ENCODE data around the gene C10orf120.

The C10orf120 gene

DNA sequence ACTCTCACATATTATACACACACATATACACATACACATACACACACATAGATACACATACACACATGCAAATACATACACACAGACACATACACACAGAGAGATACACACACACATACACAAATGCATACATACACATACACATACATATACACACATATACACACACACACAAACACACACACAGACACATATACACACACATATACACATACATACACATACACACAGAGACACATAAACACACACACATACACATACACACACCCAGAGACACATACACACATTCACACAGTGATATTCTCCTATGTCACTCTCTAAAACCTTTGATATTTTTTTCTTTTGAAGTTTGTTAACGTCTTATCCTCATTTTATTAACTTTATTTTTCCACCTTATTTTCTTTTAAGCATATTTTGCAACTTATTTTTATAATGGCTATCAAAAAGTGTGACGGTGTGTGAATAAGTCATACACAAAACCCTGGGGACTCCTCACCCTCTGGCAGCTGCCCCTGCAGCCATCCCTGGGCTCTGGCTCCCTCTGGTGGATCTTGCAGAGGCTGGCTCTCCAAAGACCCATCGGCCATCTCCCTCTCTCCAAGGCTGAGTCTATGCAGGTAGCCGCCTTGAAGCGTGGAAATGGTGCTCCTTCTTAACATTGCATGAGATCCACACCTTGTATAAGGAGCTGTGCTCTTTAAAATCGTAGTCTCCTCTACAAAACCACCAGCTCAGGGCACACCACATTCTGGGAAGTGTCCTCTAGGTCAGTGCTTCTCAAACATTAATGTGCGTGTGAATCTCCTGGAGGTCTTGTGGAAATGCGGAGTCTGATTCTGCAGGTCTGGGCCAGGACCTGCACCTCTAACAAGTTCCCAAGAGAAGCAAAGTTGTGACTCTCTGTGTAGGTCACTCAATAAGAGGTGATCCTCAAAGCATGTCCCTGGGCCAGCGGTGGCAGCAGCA, 4.1 kb upstream of the C10orf120 start:
- DNase-seq (ENCODE audit: low read depth in 2 of 3, low spot score in 1 of 3), result peak; percentile 20 to 41 (median 32)

DNA sequence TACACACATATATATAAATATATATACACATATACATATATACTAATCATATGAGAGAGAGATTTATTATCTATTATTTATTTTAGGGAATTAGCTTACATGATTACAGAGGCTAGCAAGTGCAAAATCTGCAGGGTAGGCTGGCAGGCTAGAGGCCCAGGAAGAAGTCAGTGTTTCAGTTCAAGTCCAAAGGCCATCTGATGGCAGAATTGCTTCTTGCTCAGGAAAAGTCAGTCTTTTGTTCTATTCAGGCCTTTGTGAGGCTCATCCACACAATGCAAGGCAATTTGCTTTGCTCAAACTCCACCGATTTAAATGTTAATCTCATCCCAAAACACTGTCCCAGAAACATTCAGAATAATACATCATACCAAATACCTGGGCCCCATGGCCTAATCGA, 2.6 kb upstream of the C10orf120 start:
- no peak for DNase-seq (ENCODE audit: low read depth in 2 of 3, low spot score in 1 of 3)

DNA sequence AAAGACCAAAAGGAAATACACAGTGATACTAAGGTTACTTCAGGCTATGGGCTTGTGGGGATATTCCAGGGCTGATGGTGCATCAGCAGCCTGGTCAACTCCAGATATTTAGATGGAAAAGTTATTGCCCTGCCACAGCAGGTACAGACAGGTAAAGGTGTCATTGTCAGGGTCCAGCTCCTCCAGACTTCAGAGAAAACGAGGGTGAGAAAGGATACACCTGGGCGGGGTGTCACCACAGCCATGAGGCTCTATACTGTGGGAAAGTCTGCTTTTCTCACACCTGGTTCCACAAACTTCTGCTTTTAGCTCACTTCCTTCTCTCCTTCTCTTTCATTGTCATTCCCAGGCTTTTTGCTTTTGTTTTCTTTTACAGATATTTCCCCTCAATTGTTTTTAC, 2.0 kb upstream of the C10orf120 start:
- no peak for DNase-seq (ENCODE audit: low read depth in 2 of 3, low spot score in 1 of 3)

DNA sequence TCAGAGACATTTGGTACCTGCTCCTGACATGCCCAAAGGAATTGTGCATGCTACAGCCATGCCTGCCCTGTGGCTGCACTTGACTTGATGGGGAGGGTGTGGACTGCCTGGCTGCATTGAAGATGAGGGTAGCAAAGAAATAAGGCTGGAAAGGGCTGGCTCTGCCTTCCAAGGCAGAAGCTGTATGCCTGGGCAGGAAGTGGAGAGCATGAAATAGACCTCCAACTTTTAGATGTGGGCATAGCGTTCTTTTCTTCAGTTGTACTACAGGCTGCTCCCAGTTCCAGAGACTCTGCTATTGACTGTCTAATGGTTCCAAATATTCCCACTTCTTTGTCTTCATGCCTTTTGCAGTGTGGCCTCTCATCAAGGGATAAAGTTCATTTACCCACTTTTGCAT, 3.0 kb downstream of the C10orf120 start:
- no peak for DNase-seq (ENCODE audit: low read depth in 2 of 3, low spot score in 1 of 3)

DNA sequence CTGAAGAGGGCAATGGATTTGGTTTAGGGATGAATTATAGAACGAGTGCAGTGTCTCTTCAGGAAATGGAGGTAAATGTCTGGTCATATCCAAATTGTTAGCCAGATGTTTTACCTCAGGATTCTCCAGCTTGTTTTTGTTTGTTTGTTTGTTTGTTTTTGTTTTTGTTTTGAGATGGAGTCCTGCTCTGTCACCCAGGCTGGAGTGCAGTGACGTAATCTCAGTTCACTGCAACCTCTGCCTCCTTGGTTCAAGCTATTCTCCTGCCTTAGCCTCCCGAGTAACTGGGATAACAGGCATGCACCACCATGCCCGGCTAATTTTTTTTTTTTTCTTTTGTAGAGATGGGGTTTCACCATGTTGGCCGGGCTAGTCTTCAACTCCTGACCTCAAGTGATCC, 6.9 kb downstream of the C10orf120 start:
- DNase-seq (ENCODE audit: low read depth in 2 of 3, low spot score in 1 of 3), result no peak

DNA sequence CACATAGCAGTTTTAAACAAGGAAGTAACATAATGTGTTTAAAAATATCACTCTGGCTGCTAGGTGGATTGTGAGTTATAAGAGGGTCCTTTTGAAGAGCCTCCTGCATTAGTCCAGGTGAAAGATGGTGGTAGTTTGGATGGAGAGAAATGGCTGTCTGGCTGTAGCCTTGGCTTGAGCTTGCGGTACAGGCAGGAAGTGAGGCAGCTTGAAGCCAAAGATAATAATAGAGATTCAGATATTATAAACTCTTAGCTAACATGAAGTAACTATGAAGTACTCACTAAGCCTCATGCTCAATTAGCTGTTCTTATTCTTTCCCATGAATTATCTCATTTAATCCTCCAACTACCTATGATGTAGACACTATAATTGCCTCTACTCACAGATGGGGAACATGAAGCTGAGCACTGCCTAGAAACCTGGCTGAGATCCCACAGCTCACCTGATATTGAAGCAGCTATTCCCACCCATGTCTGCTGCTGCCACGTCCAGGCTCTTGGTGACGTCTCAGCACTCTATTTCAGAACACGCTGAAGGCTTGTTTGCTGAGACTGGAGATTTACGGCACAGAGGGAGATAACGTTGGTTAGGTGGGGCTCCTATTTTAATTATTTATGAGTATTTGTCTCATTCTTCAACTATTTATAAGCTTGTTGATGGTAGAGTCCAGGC, 10.4 kb downstream of the C10orf120 start:
- no peak for DNase-seq (ENCODE audit: low read depth in 2 of 3, low spot score in 1 of 3)

DNA sequence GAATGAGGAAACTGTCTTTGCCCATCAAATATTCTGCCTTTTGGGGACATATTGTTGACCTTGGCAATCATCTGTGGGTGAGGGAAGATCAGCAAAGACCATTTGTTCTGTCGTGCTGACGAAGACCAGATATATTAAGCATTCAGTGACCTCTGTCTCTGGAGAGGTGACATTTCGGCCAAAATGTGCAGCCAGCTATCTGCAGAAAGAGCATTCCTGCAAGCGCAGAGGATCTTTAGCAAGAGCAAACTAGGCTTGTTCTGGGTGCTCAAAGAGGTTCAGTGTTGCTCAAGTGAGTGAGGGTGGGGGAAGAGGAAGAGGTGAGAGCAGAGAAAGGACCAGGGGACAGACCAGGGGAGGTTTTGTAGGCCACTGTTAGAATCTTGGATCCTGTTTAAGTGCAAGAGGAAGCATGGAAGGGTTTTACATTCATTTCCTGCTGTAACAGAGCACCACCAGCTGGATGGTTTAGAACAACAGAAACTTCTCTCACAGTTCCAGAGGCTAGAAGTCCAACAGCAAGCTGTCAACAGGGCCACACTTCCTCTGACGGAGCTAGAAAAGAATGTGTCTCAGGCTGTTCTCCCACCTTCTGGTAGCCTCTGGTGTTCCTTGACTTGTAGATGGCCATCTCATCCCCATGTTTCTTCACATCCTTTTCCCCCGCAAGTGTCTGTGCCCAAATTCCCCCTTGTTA, 11.2 kb downstream of the C10orf120 start:
- no peak for DNase-seq (ENCODE audit: low read depth in 2 of 3, low spot score in 1 of 3)

DNA sequence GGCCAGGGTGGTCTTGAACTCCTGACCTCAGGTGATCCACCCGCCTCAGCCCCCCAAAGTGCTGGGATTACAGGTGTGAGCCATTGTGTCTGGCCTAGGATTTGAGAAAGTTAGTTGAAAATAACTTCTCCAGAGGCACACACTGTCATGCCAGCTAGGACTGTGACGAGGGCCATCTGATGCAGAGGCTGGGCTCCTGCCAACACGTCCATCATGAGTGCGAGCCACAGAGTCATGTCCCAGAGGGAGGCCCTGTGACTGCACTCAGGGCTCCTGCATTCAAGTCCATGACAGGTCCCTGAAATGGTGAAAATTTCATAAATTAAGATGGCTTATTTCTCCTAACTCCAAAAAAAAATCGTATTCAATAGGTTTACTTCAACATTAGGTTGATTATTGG, 17.1 kb downstream of the C10orf120 start:
- DNase-seq (ENCODE audit: low read depth in 2 of 3, low spot score in 1 of 3), result no peak

DNA sequence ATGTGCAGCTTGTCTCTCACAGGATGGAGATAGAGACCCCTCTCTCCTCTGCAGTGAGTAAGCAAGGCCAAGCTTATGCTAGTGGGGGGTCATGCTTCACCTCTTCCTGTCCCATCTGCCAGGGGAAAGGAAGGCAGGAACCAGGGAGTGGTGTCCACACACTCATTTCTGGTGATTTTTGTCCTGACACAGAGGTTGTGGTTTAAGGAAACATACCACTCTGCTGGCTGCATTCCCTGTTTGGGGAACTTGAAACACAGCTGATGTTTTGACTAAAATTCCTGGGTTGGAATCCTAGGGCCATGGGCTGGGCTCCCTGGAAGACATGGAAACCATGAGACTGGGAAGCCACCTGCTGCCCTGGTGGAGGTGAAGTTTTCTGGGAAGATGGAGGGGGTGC, 21.4 kb downstream of the C10orf120 start:
- DNase-seq (ENCODE audit: low read depth in 2 of 3, low spot score in 1 of 3), result no peak

DNA sequence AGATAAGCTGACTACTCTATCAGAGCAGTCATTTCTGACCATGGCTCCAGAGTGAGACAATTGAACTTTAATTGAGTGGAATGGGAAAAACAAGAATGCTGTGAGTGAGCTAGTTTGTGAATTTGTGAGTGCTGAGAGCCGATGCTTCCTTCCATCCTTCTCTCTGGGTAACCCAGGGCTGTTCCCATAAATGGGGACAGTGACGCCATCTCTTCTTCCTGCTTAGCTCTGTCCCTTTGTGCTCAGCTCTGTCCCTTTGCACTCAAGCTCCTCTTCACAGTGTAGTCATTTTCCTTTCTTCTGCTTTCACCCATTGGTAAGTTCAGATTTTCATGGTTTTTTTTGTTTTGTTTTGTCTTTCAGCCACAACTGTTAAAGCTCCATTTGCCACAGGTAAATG, 24.4 kb downstream of the C10orf120 start:
- no peak for DNase-seq (ENCODE audit: low read depth in 2 of 3, low spot score in 1 of 3)

DNA sequence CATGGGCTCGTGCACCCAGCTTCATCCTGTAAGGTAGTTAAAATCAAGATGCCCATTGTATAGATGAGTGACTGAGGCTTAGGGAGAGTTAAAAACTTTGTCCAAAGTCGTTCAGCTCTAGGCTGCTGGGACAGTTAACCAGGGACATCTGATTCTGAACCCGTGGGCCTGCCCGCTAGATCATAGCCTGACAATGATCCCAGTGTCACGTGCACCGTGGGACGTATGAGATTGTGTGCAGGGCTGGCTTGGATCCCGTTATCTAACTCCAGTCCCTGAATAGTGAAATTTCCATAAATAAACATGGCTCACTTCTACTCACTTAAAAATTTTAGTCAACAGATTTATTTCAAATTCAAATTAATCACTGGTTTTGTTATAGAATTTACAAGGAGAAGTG, 24.9 kb downstream of the C10orf120 start:
- DNase-seq (ENCODE audit: low read depth in 2 of 3, low spot score in 1 of 3), result no peak

DNA sequence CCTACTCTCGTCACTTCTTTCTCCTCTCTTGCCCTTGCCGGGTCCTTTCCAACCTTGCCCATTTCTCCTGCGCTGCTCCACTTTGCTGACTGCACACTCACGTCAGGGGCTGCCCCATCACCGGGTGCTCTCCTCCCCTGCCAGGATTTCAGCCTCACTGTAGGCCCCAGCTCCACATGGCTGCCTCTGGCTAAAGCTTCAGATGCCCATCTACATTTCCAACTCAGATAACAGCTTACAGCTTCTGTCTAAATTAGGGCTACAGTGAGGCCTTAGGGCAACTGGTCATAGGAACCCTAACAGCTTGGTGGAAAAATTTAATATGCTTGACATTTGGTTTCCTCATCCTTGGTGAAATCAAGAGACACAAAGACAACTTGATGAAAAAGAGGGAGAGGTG, 25.9 kb downstream of the C10orf120 start:
- no peak for DNase-seq (ENCODE audit: low read depth in 2 of 3, low spot score in 1 of 3)

DNA sequence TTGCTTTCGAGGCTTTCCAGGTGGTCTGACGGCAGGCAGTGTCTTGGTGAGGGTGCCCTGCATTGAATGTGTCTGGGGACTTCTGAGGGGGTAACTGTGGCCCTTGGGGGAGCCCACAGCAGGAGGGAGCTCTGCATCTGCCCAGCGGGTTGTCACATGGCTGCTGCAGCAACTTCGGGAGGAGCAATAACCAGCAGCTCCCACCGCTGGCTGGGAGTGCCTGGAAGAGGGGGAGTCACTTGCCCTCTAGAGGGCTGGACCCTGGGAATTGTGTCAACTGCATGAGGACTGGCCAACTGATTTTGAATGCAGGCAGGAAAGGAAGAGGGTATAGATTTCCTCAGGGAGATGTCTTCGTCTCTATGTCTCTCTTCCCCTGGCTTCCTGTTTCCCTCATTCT, 26.4 kb downstream of the C10orf120 start:
- DNase-seq (ENCODE audit: low read depth in 2 of 3, low spot score in 1 of 3), result no peak

DNA sequence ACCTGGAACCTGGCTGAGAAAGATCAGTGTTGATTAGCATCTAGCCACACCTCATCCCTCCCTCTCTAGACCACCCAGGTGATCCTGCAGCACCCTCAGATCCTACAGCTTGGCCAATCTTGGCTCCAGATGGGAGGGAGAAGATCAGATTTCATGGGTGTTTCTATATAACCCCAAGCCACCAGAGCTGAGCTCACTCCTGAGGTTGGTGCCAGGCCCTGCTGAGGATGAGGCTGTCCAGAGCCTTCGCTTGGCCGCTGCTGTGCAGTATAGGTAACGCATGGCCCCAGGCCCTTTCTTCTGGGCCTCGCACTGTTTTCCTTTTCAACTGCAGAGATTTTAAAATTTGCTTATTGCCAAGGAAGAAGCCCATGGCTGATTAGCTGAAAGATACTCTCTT, 27.0 kb downstream of the C10orf120 start:
- DNase-seq (ENCODE audit: low read depth in 2 of 3, low spot score in 1 of 3), result no peak

DNA sequence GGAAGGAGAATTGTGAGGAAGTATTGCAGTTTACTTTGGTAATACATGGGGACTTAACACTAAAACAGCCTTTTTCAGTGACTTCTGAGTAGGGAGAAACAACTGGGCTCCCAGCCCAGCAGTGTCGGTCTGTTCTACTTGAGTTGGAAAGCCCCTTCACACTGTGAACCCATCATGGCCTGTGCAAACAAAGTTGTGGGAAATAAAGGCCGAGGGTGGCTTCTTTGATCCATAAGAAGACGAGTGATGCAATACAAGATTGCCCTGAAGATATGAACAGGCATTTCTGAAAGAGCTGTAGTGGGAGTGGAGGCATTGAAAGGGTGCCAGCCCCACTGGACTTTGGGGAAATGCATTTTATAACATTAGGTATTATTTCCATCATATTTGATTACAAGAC, 28.3 kb downstream of the C10orf120 start:
- DNase-seq (ENCODE audit: low read depth in 2 of 3, low spot score in 1 of 3), result no peak

DNA sequence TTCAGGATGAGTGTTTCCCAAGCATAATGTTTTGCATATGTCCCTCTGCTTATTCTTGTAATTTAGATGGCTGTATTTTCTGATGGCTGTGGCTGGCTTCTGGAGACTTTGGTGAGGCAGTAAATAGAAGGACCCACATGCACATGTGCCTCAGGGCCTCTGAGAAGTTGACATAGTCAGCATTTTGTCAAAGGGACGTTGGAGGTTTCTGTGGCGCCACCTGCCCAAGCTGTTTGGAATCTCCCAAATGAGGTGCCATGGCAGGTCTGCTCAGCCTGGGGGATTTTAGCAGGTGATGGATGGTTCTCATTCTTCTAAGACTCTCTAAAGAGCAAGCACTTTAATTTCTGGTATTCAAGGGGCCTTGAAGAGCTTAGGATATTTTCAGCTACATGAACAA, 29.8 kb downstream of the C10orf120 start:
- DNase-seq (ENCODE audit: low read depth in 2 of 3, low spot score in 1 of 3), result no peak

DNA sequence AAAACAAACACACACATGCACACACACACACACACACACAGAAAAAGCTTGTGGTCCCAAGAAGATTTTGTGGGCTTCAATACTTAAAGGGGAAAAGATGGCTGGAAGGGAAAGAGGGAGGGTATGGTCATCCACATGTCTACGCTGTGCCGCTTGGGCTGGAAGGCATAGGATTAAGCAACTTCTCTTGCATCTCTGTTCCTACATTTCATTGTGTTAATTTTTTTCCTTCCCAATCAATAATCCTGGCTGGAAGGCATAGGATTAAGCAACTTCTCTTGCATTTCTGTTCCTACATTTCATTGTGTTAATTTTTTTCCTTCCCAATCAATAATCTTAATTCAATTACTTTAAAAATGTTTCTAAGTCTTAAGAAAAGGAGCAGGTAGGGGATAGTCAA, 30.6 kb downstream of the C10orf120 start:
- no peak for DNase-seq (ENCODE audit: low read depth in 2 of 3, low spot score in 1 of 3)

DNA sequence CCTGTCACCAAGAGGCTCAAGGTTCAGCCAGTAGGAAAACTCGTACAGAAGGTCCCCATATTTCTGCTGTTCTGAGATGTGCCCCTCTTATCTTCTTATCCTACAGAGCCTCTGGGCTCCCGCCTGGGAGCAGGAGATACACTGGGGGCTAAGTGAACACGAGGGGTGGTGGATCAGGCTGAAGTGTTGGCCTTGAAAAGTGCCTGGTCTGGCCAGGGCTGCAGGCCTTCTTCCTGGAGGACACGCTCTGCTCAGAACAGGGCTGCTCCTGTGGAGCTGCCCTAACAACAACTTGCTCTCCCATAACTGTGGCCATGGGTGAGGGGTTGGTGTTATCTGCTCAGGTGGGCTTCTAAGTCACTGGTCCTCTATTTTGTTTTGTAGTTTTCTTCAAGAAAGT, 33.7 kb downstream of the C10orf120 start:
- DNase-seq (ENCODE audit: low read depth in 2 of 3, low spot score in 1 of 3), result no peak

DNA sequence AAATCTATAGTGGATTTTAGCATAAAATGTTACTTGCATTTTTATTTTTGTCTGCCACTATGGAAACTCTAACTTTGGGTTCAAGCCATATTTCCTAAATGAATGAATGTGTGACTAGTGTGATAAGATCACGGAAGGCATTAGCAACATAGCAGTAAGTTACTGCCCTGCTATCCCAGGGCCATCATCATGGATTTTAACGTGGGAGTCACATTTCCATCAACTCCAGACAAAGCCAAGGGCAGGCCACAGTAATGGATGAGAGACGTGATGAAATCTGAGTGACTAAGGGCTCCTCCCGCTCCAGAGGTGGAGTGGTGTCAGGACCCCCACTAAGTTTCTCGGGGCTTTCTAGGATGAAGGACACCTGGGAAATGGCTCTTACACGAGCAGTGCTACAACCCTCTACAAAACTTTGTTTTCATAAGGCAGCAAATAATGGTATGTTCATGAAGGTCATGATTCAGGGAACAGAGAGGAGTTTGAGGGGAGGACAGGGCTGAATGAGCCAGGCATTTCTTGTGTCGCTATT, 34.3 kb downstream of the C10orf120 start:
- no peak for DNase-seq (ENCODE audit: low read depth in 2 of 3, low spot score in 1 of 3)

DNA sequence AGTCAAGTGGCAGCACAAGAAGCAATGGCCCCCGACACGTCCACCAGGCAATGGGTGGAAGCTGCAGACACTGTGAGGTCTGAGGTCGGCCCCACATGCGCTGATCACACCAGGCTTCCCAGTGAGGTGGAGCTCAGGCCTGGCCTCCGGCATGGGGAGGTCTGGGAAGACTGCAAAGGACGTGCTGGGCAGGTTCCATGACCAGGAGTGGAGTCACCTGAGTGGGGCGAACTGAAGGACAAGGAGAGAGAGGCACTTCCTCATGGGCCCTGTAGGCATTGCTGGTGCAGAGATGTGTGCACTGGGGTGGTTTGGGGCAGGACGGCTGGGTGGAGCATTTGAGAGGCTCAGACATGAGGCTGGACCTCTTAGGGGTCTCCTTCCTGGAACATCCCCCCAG, 35.1 kb downstream of the C10orf120 start:
- DNase-seq (ENCODE audit: low read depth in 2 of 3, low spot score in 1 of 3), result no peak

DNA sequence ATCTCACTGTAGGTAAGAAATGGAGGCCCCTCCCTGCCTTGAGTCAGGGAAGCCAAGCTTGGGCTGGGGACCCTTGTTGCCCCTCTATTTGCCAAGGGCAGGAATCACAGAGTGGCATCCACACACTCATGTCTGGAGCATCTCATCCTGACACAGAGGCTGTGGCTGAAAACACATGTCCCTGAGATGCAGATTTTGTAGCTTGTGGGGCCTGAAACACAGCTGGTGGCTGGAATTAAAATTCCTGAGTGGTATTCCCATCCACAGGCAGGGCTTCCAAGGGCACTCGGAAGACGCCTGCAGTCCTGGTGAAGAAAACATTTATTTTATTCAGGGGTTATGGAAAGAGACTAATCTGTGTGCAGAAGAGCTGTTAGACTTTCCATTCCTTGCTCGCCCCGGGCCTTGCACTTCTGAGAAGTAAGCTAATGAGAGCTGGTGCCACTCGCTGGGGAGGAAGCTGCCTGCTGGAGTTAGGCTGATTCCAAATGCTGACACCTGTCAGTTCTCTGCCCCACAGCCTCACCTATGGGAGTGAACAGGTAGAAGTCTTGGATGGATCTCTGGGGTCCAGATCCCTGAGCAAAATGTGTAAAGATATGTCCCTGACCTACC, 36.0 kb downstream of the C10orf120 start:
- no peak for DNase-seq (ENCODE audit: low read depth in 2 of 3, low spot score in 1 of 3)

Data from stimulated activated CD4-positive, alpha-beta T cell treated with anti-CD3 and anti-CD28 coated beads, Interleukin-12 subunit alpha, Interleukin-12 subunit beta, amount 100 ng/mL, for 48 hours (primary cell).